NCI-H2107 (cell line): ENCODE data around the gene KLHL12.

Experiments used
- DNase-seq: peaks from one replicate; lab custom pipeline; 2025; lab: John Stamatoyannopoulos, UW

KLHL12 gene

DNA sequence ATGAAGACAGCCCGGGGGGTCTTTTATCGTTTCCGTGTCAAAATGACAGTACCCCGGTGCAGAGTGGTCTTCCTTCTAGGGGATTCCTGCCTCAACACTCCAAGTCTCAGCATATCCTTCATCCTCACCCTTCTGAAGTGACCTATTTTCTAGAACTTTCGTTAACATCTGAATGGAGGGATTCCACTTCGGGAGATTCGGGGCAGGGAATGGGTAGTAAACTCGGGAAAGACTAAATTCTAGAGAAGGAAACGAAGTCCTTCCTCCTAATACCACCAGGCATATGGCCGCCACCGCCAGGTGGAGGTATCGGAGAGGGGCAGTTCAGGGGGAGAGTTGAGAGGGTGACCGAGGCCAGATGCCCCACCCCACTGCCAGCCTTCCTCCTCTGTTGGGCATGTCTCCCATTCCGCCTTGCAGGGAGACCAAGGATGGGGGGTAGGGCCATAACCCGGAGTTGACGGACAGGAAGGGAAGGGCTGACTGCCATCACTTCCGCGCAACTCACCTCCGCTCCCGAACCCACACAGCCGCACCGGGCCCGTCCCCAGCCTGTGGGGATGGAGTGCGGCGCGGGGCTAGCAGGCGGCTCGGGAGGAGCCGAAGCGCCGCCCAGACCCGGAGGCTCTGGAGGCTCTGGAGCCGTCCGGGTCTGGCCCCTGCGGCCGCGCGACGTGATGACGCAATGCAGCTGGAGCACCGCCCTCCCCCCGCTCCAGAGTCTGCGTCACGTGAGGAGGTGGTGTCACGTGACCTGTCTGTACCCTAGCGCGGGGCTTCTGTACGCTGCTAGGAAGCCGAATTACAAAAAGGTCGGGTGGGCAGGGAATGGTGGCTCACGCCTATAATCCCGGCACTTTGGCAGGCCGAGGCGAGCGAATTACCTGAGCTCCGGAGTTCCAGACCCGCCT lies at the start of gene KLHL12:
TSS of gene KLHL12 (minus strand) at position 654 of the 911 bp plus-strand sequence. CDS start 2,072 bp downstream, outside the sequence.
- peak; percentile 97 for DNase-seq

DNA sequence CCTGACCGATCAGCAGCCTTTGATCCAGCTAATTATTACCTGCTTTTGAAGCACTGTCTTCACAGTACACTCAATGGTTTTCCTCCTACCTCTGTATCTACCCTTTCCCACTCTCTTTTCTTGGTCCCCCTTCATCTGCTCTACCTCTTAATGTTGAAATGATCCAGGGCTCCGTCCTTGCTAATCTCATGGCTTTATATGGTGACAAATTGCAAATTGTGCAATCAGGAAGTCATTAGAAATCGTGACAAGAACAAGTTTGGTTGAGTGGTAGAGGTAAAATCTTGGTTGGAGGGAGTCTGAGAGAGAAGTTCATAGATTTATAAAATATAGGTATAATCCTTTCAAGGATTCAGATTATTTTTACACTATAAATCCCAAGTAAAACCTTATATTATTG lies 49.6 kb upstream of the KLHL12 start:
- DNase-seq, result no peak

- no peak for DNase-seq
These were observed 47.8 kb upstream of the KLHL12 start for GRCh38 chr1:202974856-202975255.

- DNase-seq, result no peak
These were observed 45.0 kb upstream of the KLHL12 start for GRCh38 chr1:202972046-202972445.

DNA sequence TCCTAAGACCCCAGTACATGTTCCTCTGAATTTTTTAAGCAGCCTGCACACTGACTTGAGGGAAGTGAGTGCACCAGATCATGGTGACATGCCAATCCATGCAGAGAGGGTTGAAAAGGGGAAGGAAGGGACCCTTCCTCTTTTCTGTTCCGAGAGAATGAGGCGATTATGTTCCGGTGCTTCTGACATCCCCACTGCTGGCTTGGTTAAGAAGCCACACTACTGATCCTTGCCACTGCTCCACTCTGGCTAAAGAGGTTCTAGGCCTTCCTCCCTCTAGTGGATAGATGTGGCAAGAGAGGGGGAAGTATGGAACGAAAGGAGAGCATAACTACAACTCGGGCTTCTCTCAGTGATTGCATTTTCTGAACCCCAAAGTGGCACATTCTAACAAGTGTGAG lies 41.9 kb upstream of the KLHL12 start:
- peak; percentile 33 for DNase-seq

GRCh38 chr1:202968351-202968750 lies 41.3 kb upstream of the KLHL12 start:
- DNase-seq, result no peak

- DNase-seq, result no peak
These were observed 40.7 kb upstream of the KLHL12 start for GRCh38 chr1:202967684-202968281.

GRCh38 chr1:202966006-202966898 lies 39.2 kb upstream of the KLHL12 start:
- DNase-seq, result no peak

DNA sequence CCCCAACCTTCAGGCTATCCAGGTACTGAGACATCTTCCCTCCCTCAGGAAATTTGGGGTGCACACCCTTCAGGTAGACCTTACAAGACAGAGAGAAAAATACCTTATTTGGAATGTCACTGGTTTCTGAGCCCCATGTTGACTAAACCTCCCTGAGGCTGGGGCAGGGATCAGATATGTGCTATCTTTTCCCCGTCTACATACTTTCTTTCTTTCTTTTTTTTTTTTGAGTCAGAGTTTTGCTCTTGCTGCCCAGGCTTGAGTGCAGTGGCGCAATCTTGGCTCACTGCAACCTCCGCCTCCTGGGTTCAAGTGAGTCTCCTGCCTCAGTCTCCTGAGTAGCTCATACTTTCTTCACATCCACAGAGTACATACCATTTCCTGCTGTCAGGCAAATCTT lies 38.4 kb upstream of the KLHL12 start:
- no peak for DNase-seq

- peak; percentile 97 for DNase-seq
These were observed 37.9 kb upstream of the KLHL12 start for GRCh38 chr1:202964791-202965410.

- DNase-seq, result peak; percentile 51
These were observed 34.3 kb upstream of the KLHL12 start for GRCh38 chr1:202961220-202961880.

DNA sequence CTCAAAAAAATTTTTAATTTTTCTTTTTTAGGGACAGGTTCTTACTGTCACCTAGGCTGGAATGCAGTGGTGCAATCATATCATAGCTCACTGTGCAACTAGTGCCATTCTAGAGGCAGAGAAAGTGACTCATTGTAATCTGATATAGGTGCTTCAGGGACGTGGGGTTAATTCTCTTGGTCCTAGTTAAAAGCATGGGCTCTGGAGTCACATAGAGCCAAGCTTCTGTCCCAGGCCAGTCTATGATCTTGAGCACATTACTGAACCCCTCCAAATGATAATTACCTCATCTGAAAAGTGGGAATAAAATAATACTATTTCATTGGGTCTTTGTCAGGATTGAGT lies 32.2 kb upstream of the KLHL12 start:
- DNase-seq, result no peak

DNA sequence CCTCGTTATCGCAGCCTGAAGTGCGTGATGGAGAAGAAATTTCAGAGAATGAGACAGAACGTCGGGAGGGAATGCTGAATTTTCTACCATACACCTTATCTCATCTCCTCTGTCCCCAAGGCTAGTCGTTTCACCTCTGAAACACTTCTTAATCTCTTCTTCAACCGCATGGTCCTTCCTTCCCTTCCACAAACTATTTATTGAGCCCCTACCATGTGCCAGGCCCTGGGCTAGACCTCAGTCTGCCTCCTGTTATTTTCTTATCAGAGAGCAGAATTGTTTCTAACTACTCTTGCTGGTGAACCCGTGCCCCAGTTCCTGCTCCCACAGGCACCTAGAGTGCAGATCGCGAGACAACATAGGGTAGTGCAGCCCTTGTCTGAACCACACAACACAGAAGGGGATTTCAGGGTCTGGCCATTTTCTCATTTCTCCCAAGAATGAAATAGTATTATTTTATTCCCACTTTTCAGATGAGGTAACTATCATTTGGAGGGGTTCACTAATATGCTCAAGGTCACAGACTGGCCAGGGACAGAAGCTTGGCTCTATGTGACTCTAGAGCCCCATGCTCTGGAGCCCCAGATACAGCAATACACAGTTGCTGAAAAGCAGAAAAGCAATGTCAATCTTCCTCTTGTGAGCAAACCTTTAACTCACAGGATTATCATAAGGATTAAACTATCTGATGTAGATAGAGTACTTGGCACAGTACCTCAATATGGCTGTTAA lies 31.7 kb upstream of the KLHL12 start:
- DNase-seq, result no peak

GRCh38 chr1:202957733-202958543 lies 30.9 kb upstream of the KLHL12 start, which contains the start of gene ADIPOR1:
Gene ADIPOR1, minus strand, starts transcription at chr1:202958312. Its CDS starts 7,242 bp downstream, at chr1:202951070.
- peak; percentile 93 for DNase-seq

- no peak for DNase-seq
These were observed 29.9 kb upstream of the KLHL12 start for GRCh38 chr1:202956969-202957368.

DNA sequence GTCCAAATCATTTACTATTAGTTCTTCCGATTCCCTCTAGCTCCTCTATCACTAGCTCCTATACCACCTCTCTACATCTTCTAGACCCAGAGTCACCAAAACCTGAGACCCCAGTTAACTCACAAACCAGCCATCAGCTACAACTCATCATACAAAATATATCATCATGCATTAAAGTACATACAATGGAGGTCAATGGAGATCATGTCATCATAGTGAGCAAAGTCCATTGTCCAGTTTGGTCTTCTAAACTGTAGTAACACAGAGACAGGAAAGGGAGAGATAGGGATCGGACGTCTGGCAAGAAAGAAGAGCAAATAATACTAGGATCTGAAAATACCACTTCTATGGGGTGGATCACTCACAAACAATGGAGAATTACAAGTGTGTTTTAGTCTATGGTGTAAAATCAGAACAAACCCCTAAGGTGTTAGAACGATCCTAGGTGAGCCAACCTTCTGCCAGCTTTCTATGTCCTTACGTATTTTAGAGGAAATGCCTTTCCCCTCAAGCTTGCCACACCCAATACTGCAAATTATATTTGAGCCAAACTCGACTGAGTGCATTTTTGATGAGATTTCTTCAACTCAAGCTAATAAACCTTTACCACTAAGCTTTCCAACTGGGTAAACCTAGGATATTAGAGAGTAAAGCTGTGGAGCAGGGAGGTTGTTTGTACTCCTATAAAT lies 27.2 kb upstream of the KLHL12 start:
- DNase-seq, result no peak

GRCh38 chr1:202953392-202953791 lies 26.4 kb upstream of the KLHL12 start:
- DNase-seq, result no peak

DNA sequence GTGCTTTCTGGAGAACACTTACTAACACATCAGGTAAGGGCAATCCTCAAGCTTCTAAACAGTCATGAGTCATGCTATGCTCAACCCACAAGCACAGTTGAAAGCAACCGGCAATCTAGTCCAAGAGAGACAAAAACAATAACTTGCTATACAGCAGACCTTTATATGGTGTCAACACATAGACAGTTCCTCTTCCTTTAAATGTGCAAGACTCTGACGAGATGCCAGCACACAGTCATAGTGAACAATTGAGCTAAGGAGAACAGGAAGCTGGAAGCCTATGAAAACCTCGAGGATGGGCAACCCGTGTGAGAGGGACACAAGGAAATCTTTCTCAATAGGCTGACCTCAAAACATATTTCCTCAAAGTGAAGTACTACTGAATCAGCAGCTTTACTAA lies 25.8 kb upstream of the KLHL12 start:
- no peak for DNase-seq

GRCh38 chr1:202952099-202952498 lies 25.1 kb upstream of the KLHL12 start:
- no peak for DNase-seq
